CD4-positive, CD25-positive, alpha-beta regulatory T cell (primary cell): ENCODE results near the gene TRIM9. TPM values are rescaled to one million over a fixed set of nuclear protein-coding genes. Genes with fewer than 3 reads are reported as not detected.

Experiments
- ATAC-seq, 2 donors: fragments of 150-1000 bp; cut with Tn5 transposase; one replicate each; pipeline ENCODE4 v1.10.0; 2021; ENCODE audit warnings: low read depth in 2 of 2, moderate number of reproducible peaks in 2 of 2, moderate library complexity in 1 of 2
- DNase-seq, 3 donors: peaks; one replicate each; pipeline versions ENCODE4 v3.0.0 to v3.0.0-alpha.2; 2012 to 2022; ENCODE audit warnings: mixed read lengths in 1 of 3
- H3K27ac ChIP-seq: one replicate; pipeline ENCODE4 v1.7.0; 2013; ENCODE audit warnings: mild to moderate bottlenecking, low read length; ENCODE audit not compliant: insufficient read depth, poor library complexity, severe bottlenecking
- H3K27me3 ChIP-seq: one replicate; pipeline ENCODE4 v1.7.0; 2013; ENCODE audit warnings: low read length; ENCODE audit not compliant: control insufficient read depth, insufficient read depth
- H3K36me3 ChIP-seq: one replicate; pipeline ENCODE4 v1.7.0; 2013; ENCODE audit warnings: mild to moderate bottlenecking, low read length, moderate library complexity; ENCODE audit not compliant: control insufficient read depth, insufficient read depth
- H3K4me1 ChIP-seq: 2 replicates; pipeline ENCODE4 v1.7.0; 2013; ENCODE audit warnings: mild to moderate bottlenecking, low read length; ENCODE audit not compliant: insufficient read depth, control insufficient read depth, poor library complexity, severe bottlenecking
- H3K4me3 ChIP-seq: one replicate; pipeline ENCODE4 v1.7.0; 2013; ENCODE audit warnings: low read depth, mild to moderate bottlenecking, low read length, moderate library complexity
- H3K9me3 ChIP-seq, 2 experiments: 1 replicate in 1 of 2; 2 replicates in 1 of 2; pipeline ENCODE4 v1.7.0; 2013; ENCODE audit warnings: low read length in 2 of 2, mild to moderate bottlenecking in 1 of 2, moderate library complexity in 1 of 2; ENCODE audit not compliant: control insufficient read depth in 2 of 2
- H3K27ac Mint-ChIP-seq, 3 donors: one replicate each; pipeline ENCODE4 v1.8.0; 2020 to 2022; ENCODE audit warnings: mild to moderate bottlenecking in 3 of 3, mixed read lengths in 3 of 3, moderate library complexity in 2 of 3
- H3K27me3 Mint-ChIP-seq: one replicate; pipeline ENCODE4 v1.8.0; 2022; ENCODE audit warnings: mild to moderate bottlenecking, mixed read lengths
- H3K36me3 Mint-ChIP-seq: one replicate; pipeline ENCODE4 v1.8.0; 2020; ENCODE audit warnings: mixed read lengths
- H3K4me1 Mint-ChIP-seq, 4 donors: one replicate each; pipeline ENCODE4 v1.8.0; 2020 to 2022; ENCODE audit warnings: mixed read lengths in 4 of 4, mild to moderate bottlenecking in 1 of 4
- H3K4me3 Mint-ChIP-seq, 4 donors: one replicate each; pipeline ENCODE4 v1.8.0; 2020 to 2022; ENCODE audit warnings: mild to moderate bottlenecking in 4 of 4, mixed read lengths in 4 of 4, moderate library complexity in 3 of 4
- H3K9me3 Mint-ChIP-seq, 7 donors: one replicate each; pipeline ENCODE4 v1.8.0; 2020 to 2022; ENCODE audit warnings: mixed read lengths in 7 of 7, mild to moderate bottlenecking in 3 of 7, moderate library complexity in 2 of 7
- polyA plus RNA-seq, 4 donors: library from polyadenylated mRNA; unstranded; fragments of 300-500 nt; fragmentation: Illumina TruSeq; gene quantifications; one replicate each; pipeline ENCODE4 v1.2.3, GENCODE V29; 2021
- total RNA-seq: library from RNA; stranded (reverse); gene quantifications from one replicate; pipeline ENCODE4 v1.2.3, GENCODE V29; 2022

TRIM9 gene
- total and polyA plus RNA-seq, 5 donors from 2014 or later, result 0.11 to 0.52 (median 0.15) TPM; not detected in 1

- DNase-seq, result no peak
- Mint-ChIP-seq H3K9me3 (peaks cover 0 to 1% (median 0%) of the 10 kb centered on the region in 7 donors), H3K4me1 (no peaks in the 10 kb centered on the region), H3K27ac (no peak overlapping the region), H3K36me3 (peaks cover 3% of the 10 kb centered on the region), H3K4me3 (no peak overlapping the region), H3K27me3 (peaks cover 8% of the 10 kb centered on the region)
- no peak overlapping the region for H3K27ac ChIP-seq
- H3K9me3 ChIP-seq, result no peaks in the 10 kb centered on the region
- H3K27me3 ChIP-seq, result peaks cover 6% of the 10 kb centered on the region
- no peak for ATAC-seq
- H3K4me3 ChIP-seq, result no peak overlapping the region
- H3K36me3 ChIP-seq, result no peaks in the 10 kb centered on the region
- no peaks in the 10 kb centered on the region for H3K4me1 ChIP-seq
Measured at GRCh38 chr14:51012055-51012454, 82.8 kb downstream of the TRIM9 start.

DNA sequence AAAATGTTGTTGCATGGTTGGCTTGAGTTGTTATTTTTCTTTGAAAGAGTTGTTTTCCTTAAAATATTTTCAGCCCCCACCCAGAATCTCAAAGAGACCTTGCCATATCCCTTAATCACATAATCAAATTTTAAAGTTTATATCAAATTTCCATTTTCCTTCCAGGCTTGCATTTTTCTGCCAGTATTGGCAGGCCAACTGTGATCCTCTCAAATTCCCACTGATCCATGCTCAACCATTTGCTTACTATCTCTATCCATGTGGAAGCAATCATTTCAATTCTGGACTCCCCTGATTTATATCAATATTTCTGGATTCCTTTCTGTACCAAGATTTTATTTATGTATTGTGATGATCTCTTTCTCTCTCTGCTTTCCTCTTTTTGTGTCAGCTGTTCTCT lies 86.5 kb downstream of the TRIM9 start:
- Histone ChIP-seq H3K4me1 (no peaks in the 10 kb centered on the region), H3K27ac (no peak overlapping the region), H3K9me3 (no peaks in the 10 kb centered on the region), H3K36me3 (no peaks in the 10 kb centered on the region), H3K4me3 (no peak overlapping the region), H3K27me3 (peaks cover 4% of the 10 kb centered on the region)
- Mint-ChIP-seq H3K36me3 (no peaks in the 10 kb centered on the region), H3K4me1 (no peaks in the 10 kb centered on the region), H3K9me3 (peaks cover 0 to 1% (median 0%) of the 10 kb centered on the region in 7 donors), H3K27me3 (no peaks in the 10 kb centered on the region), H3K27ac (no peak overlapping the region), H3K4me3 (no peak overlapping the region)
- ATAC-seq, result no peak
- DNase-seq, result no peak

GRCh38 chr14:51006781-51007211 lies 88.1 kb downstream of the TRIM9 start:
- DNase-seq, result no peak
- no peak overlapping the region for H3K4me3 Mint-ChIP-seq
- Histone ChIP-seq H3K4me1 (no peaks in the 10 kb centered on the region), H3K4me3 (no peak overlapping the region), H3K27me3 (peaks cover 2% of the 10 kb centered on the region), H3K36me3 (no peaks in the 10 kb centered on the region), H3K9me3 (no peaks in the 10 kb centered on the region), H3K27ac (no peak overlapping the region)
- H3K27me3 Mint-ChIP-seq, result no peaks in the 10 kb centered on the region
- H3K27ac Mint-ChIP-seq, result no peak overlapping the region
- H3K4me1 Mint-ChIP-seq, result no peaks in the 10 kb centered on the region
- H3K36me3 Mint-ChIP-seq, result no peaks in the 10 kb centered on the region
- no peaks in the 10 kb centered on the region for H3K9me3 Mint-ChIP-seq
- ATAC-seq, result no peak

GRCh38 chr14:51006324-51006723 lies 88.6 kb downstream of the TRIM9 start:
- Mint-ChIP-seq H3K36me3 (no peaks in the 10 kb centered on the region), H3K4me1 (no peaks in the 10 kb centered on the region)

DNA sequence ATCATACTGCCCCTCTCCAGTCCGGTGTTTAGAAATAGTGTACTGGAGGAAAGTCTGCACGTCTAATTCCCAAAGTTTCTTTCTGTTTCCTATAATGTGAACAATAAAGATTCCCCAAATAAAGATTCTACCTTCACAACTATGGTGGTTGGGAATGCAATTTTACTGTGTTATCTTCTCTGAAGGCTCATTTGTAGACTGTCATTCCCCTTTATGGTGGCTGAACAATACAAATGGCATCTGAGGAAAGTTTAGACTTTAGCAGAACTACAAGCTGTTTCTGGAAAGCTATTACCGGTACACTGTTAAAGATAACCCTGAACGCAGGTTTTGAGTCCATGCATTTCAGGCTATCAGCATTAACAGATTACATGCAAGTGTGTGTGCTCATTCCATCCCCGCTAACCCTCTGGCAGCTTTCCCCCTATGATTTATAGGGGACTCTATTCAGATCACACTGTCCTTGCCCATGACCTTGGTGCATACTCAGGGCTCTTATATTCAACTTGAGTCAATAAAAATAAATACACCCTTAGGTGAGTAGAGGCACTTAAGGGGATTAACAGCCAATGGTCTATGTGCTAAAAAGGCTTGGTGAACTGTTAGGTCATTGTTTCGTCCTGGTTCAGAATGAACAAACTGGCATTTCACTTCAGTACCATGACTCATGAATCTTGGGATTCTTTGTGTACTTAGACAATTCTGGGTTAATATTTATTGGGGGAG lies 89.9 kb downstream of the TRIM9 start:
- H3K9me3 ChIP-seq, result no peaks in the 10 kb centered on the region
- ATAC-seq (no peak), DNase-seq (no peak)
- no peaks in the 10 kb centered on the region for H3K36me3 ChIP-seq
- no peaks in the 10 kb centered on the region for H3K36me3 Mint-ChIP-seq
- no peak overlapping the region for H3K4me3 Mint-ChIP-seq
- no peaks in the 10 kb centered on the region for H3K4me1 ChIP-seq
- H3K27ac Mint-ChIP-seq, result no peak overlapping the region
- no peak overlapping the region for H3K27ac ChIP-seq
- peaks cover 2% of the 10 kb centered on the region for H3K27me3 ChIP-seq
- H3K27me3 Mint-ChIP-seq, result no peaks in the 10 kb centered on the region
- H3K4me1 Mint-ChIP-seq, result no peaks in the 10 kb centered on the region
- no peak overlapping the region for H3K4me3 ChIP-seq
- no peaks in the 10 kb centered on the region for H3K9me3 Mint-ChIP-seq

More at GRCh38 chr14:51006324-51006723, 88.6 kb downstream of the TRIM9 start:
- DNase-seq (no peak), ATAC-seq (no peak)
- no peak overlapping the region for H3K4me3 ChIP-seq
- peaks cover 2% of the 10 kb centered on the region for H3K27me3 ChIP-seq
- no peaks in the 10 kb centered on the region for H3K9me3 ChIP-seq
- H3K27ac ChIP-seq, result no peak overlapping the region
- Mint-ChIP-seq H3K9me3 (no peaks in the 10 kb centered on the region), H3K4me3 (no peak overlapping the region), H3K27ac (no peak overlapping the region), H3K27me3 (no peaks in the 10 kb centered on the region)
- no peaks in the 10 kb centered on the region for H3K4me1 ChIP-seq
- no peaks in the 10 kb centered on the region for H3K36me3 ChIP-seq

DNA sequence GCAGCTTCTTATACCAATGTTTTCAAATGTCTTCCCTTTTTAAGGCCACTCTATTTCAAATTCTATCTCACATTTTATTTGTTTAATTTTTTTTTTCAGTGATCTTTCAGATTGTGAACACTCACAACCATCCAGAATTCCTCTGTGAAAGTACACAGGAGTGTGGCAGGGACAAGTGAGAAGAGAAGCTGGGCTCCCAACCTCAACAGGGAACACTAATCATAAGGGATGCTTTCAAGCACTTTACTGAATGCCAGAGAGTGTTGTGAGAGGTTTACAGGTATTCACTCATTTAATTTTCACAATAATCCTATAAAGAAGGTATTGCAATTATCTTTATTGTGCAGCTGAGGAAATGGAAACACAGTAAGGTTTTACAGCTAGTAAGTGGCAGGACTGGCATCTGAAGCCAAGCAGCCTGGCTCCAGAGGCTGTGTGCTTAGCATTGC lies 90.5 kb downstream of the TRIM9 start:
- Histone ChIP-seq H3K9me3 (no peaks in the 10 kb centered on the region), H3K4me3 (no peak overlapping the region), H3K27me3 (peaks cover 2% of the 10 kb centered on the region), H3K27ac (no peak overlapping the region), H3K36me3 (no peaks in the 10 kb centered on the region), H3K4me1 (no peaks in the 10 kb centered on the region)
- Mint-ChIP-seq H3K27ac (no peak overlapping the region), H3K9me3 (no peaks in the 10 kb centered on the region), H3K27me3 (peaks cover 4% of the 10 kb centered on the region), H3K4me3 (no peak overlapping the region), H3K4me1 (no peaks in the 10 kb centered on the region), H3K36me3 (no peaks in the 10 kb centered on the region)
- DNase-seq, result no peak
- no peak for ATAC-seq

DNA sequence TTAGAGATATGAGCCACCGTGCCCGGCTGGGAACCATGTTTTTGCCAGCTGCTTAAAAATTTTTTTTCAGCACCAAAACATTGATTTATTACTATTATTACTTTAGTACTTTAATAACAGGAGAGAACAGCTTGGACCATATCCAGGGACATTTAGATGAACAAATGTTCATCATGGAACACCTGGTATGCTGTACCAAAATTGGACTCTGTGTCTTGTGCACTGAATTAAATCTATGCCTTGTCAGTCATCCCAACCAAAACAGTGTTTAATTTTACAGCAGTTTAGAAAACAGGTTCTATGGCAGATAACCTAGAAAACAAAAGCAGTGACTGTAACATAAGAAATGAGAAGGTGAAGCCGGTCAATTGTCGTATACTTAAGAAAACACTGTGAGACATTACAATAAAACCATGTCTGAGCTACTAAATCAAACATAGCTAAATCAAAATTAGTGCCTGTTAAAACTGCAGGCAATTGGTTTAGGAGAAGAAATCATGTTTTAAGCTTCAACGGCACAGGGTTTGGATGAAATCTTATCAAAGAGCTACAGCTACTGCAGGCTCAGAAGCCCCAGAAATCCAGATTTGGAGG lies 92.4 kb downstream of the TRIM9 start:
- ATAC-seq, result no peak
- DNase-seq, result no peak
- H3K9me3 ChIP-seq, result no peaks in the 10 kb centered on the region
- peaks cover 4% of the 10 kb centered on the region for H3K27me3 Mint-ChIP-seq
- no peaks in the 10 kb centered on the region for H3K4me1 Mint-ChIP-seq
- H3K27ac Mint-ChIP-seq, result no peak overlapping the region
- peaks cover 0 to 1% (median 0%) of the 10 kb centered on the region in 7 donors for H3K9me3 Mint-ChIP-seq
- no peak overlapping the region for H3K4me3 Mint-ChIP-seq
- H3K27me3 ChIP-seq, result peaks cover 2% of the 10 kb centered on the region
- H3K4me3 ChIP-seq, result no peak overlapping the region
- no peaks in the 10 kb centered on the region for H3K4me1 ChIP-seq
- no peaks in the 10 kb centered on the region for H3K36me3 Mint-ChIP-seq
- no peak overlapping the region for H3K27ac ChIP-seq
- no peaks in the 10 kb centered on the region for H3K36me3 ChIP-seq

DNA sequence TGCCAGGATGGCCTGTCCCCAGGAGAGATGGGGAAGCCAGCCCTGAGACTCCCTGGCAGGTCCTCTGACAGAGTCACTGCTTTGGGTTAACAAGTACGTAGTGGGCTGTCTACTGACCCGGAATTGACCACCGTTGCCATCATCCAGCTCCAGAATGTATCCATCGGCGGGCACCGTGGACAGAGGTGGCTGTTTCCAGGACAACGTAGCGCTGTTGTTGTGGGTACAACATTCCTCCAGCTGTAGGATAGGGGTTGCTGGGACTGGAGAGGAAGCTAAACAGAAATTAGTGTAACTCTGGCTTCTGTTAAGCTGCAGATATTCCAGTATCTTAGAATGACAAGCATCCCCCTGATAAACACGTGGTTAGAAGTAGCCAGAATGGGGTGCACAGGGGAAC lies 94.3 kb downstream of the TRIM9 start:
- Mint-ChIP-seq H3K36me3 (peaks cover 5% of the 10 kb centered on the region), H3K4me3 (no peak overlapping the region), H3K27me3 (peaks cover 4% of the 10 kb centered on the region), H3K4me1 (no peaks in the 10 kb centered on the region), H3K27ac (no peak overlapping the region), H3K9me3 (peaks cover 0 to 1% (median 0%) of the 10 kb centered on the region in 7 donors)
- no peak overlapping the region for H3K27ac ChIP-seq
- no peak for DNase-seq
- H3K9me3 ChIP-seq, result no peaks in the 10 kb centered on the region
- no peaks in the 10 kb centered on the region for H3K36me3 ChIP-seq
- no peaks in the 10 kb centered on the region for H3K4me1 ChIP-seq
- no peak overlapping the region for H3K4me3 ChIP-seq
- peaks cover 2% of the 10 kb centered on the region for H3K27me3 ChIP-seq
- ATAC-seq, result no peak
